Fibroblast of skin of right biceps (primary cell): ENCODE results near the gene SERPINA3.
"Not testable (repeated sequence)": the region's sequence is repeated elsewhere in the genome, so short reads cannot be mapped to it uniquely, and the experiment has no call there.

Source experiments
- DNase-seq: peaks from one replicate; pipeline ENCODE4 v3.0.0-alpha.2; 2013

Gene SERPINA3

DNA sequence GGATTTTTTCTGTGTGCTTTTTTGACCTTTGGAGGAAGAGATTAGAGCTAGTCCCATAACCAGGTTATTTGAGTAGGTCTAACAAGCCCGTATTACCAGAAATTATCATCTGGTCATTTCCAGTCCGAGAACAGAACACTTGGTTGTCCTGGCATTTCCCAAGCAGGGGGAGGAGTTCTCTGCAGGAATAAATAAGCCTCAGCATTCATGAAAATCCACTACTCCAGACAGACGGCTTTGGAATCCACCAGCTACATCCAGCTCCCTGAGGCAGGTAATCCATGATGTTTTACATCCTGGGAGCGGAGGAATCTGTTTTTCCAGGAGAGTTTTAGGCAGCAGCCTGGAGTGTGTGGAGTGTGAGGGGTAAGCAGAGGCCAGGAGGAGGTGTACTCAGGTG, at the start of gene SERPINA3:
Gene SERPINA3, plus strand, starts transcription at position 218 of the 400 bp plus-strand sequence. CDS start 2,051 bp downstream, outside the sequence.
- no peak for DNase-seq

DNA sequence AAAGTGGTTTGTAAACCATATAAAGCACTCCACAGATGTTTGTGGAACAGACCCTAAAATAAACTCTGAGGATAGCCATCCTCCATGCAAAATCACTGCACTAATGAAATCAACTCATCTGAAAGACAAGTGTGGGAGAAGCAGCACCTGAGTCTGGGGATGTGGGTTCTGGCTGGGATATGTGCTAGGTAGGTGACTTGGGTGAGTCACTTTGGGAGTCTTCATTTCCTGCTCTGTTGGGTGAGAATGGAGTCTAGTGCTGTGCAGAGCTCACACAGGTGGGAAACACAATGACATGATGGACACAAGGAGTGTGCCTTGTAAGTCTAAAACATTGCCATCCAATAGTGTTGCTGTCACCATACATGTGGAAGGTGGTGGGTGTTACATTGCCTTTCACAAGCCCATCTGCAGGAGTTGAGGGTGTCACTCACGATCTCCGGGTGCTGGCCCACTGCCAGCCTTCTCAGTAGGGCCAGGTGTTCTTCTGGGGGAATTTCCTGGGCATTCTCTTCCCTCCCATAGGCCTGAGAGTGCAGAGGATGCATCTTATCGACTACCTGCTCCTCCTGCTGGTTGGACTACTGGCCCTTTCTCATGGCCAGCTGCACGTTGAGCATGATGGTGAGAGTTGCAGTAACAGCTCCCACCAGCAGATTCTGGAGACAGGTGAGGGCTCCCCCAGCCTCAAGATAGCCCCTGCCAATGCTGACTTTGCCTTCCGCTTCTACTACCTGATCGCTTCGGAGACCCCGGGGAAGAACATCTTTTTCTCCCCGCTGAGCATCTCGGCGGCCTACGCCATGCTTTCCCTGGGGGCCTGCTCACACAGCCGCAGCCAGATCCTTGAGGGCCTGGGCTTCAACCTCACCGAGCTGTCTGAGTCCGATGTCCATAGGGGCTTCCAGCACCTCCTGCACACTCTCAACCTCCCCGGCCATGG, 49.0 kb upstream of the SERPINA3 start:
- DNase-seq, result no peak

DNA sequence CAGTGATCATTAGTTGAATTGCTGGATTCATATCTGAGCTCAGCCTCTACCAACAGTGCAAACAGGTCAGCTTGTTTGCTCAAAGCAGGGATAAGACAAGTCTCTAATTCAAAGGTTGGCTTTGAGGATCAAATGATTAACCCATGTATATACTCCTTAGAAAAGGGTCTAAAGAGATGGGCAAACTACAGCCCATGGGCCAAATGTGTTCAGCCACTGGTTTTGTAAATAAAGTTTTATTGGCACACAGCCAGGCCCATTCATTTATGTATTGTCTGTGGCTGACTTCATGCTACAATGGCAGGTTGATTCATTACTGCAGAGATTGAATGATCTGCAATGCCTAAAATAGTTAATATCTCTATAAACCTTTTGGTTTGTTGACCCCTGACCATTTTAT, 47.8 kb upstream of the SERPINA3 start:
- DNase-seq, result no peak

GRCh38 chr14:94568186-94568585, 44.0 kb upstream of the SERPINA3 start:
- DNase-seq, result no peak

GRCh38 chr14:94569381-94570001, 42.7 kb upstream of the SERPINA3 start:
- DNase-seq, result no peak

DNA sequence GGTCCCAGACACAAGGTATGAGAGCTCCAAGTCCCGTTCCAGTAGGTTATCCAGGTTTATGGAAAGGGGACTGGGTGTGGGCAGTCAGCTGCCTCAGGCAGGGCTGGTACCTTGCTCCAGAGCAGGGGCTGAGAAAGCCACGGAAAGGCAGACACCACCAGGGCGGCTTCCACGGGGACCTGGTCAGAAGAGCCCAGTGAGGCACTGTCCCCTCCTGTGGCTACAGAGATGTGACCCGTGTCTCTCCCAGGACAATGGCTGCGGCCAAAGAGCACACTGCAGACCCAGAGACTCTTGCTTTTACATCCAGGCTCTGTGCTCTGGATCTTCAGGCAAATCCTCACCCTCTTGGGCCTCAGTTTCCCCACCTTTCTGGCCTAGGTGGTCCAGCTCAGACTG, 42.2 kb upstream of the SERPINA3 start:
- no peak for DNase-seq

GRCh38 chr14:94570440-94570839, 41.8 kb upstream of the SERPINA3 start:
- DNase-seq, result no peak

GRCh38 chr14:94571395-94571794, 40.8 kb upstream of the SERPINA3 start:
- DNase-seq, result no peak

- DNase-seq, result peak; percentile 29
Measured at GRCh38 chr14:94571950-94572349, 40.2 kb upstream of the SERPINA3 start.

DNA sequence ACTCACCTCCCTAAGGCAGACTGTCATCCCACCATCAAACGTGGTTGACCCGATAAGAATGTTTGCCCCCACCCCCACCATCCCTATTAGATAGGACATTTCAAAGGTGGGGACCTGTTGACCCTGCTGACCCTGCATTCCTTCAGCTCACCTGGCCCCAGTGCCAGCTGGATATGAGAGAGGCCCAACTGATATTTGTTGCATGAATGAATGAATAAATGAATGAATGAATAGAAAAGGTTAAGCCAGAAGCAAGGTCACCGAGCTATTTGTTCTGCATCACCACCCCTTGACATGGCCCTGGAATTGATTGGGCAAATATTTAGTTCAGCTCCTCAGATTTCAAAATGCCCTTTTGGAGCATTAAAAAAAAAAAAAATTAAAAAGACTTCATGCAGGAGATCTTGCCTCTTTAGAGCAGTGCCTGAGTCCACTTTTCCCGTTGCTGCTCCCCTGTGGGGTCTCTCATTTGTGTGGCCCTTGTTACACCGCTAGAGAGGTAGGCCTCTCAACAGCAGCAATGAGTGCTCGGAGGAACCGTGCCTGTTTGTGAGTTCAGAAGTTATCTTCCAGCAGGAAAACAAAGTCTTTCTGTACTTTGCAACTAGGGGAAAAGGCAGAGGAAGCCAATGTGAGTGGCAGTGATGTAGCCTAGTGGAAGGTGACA, 39.4 kb upstream of the SERPINA3 start:
- no peak for DNase-seq

GRCh38 chr14:94573475-94574277, 38.5 kb upstream of the SERPINA3 start:
- DNase-seq, result no peak

GRCh38 chr14:94574336-94574735, 37.9 kb upstream of the SERPINA3 start:
- DNase-seq, result no peak

DNA sequence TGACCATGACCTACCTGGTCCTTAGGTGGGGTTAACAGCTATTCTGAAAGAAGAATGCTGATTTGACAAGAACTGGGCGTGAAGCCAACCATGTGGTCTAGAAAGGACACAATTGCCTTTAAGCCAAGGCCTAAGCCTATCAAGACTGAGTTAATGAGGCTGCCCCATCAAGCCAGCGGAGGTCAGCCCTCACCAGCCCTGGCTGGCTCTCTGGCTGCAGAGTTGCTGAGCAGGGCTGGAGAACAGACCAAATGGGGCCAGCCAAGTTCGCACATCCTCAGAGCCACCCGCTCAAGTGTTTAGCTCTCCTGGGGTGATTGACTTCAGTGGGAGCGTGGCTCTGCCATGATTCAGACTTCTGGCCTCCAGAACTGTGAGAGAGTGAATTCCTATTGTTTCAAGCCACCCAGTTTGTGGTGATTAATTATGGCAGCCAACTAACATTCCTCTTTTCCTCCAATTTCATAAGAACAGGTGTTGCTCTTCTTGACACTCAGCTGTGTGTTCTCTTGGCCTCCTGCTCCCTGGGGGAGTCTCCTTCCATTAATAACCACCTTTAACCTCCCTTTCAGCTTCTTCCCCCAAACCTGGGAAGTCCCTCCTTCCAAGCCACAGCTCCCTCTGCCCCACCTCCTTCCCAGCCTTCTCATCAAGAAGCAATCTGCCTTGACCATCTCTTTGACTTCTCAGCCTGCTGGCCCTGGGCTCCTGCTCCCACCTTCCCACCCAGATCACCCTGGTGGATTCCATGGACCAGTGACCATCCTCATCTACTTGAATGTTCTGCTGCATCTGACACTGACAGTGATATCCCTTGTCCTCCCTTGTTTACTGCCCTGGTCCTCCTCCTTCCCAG, 36.2 kb upstream of the SERPINA3 start:
- peak; percentile 12 for DNase-seq

DNA sequence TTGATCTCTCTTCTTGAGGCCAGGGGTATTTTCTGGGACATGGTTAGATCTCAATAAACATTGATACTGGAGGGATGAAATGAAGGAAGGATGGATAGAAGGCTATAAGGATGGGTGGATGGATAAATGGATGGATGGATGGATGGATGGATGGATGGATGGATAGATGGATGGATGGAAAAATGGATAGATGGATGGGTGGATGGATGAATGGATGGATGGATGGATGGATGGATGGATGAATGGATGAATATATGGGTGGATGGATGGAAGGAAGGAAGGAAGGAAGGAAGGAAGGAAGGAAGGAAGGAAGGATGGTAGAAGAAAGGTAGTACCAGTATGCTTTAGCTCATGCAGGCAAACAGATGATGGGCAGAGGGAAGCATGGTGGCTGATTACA, 34.7 kb upstream of the SERPINA3 start:
- not testable (repeated sequence) for DNase-seq

- no peak for DNase-seq
Measured at GRCh38 chr14:94578712-94579111, 33.5 kb upstream of the SERPINA3 start.

- DNase-seq, result peak; percentile 9
Measured at GRCh38 chr14:94581127-94581999, 30.8 kb upstream of the SERPINA3 start, which contains the start of gene SERPINA5. Gene SERPINA5, plus strand, starts transcription at chr14:94581426. Its CDS starts 5,937 bp downstream, at chr14:94587363.

DNA sequence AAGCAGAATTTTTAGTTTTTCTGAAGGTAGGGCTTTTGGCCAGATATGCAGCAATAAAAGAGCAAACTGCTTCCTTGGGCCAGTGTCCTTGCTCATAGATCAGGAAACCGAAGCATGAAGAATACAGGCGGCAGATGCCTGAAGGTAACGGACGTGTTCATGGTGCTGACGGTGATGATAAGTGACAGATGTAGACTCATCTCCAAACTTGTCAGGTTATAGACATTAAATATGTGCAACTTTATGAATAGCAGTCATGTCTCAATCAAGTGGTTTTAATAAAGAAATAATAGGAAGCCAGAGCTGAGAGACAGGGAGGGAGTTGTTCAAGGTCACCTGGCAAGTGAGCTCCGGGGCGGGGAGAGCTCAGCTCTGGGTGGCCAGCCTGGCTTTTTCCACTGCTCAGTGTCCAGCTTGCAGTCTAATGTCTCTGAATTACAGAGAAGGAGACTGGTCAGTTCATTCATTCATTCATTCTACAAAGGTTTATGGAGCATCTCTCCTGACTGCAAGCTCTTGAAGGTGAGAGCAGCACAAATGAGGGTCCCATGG, 29.9 kb upstream of the SERPINA3 start:
- DNase-seq, result no peak

DNA sequence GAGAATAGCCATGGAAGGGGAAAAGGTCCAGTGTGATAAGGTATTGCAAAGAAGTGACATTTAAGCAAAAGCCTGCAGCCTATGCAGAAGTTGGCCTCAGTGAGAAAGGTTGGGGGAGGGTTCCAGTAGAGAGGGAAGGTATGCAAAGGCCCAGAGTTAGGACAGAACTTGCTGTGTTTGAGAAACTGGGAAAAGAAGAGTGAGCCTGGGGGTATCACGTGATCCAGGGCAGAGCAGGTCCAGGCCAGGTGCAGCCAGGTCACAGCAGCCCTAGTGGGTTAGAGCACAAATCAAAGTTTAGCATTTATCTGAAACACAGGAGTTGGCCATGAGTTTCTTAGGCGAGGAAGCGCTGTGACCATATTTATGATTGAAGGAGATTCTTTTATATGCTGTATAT, 29.3 kb upstream of the SERPINA3 start:
- no peak for DNase-seq

- DNase-seq, result no peak
Measured at GRCh38 chr14:94583557-94583956, 28.6 kb upstream of the SERPINA3 start.

- DNase-seq, result no peak
Measured at GRCh38 chr14:94584591-94585280, 27.5 kb upstream of the SERPINA3 start.
